ENCODE data around the gene CHML.

Gene CHML

DNA sequence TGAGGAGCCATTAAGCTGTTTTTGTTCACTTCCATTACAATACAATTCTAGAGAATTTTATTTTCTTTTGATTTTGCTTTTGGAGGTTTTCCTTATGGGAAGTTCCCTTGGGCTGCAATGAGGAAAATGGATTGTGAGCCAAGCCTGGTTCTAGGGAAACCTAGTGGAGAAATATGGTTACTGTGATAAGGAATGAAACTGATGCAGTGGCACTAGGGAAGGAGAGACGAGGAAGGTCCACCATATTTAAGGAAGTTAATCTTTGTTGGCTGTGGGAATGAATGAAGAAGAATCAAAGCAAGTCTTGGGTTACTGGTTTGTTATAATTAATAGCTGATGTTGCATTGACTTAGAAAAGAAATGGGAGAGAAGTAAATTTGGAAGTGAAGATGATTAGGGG, 28.4 kb downstream of the CHML start:
- H3K4me3 ChIP-seq (ENCODE audit: low read length): no peak overlapping the region
- DNase-seq (ENCODE audit: low read depth): no peak
- TF ChIP-seq, protein P1, sequence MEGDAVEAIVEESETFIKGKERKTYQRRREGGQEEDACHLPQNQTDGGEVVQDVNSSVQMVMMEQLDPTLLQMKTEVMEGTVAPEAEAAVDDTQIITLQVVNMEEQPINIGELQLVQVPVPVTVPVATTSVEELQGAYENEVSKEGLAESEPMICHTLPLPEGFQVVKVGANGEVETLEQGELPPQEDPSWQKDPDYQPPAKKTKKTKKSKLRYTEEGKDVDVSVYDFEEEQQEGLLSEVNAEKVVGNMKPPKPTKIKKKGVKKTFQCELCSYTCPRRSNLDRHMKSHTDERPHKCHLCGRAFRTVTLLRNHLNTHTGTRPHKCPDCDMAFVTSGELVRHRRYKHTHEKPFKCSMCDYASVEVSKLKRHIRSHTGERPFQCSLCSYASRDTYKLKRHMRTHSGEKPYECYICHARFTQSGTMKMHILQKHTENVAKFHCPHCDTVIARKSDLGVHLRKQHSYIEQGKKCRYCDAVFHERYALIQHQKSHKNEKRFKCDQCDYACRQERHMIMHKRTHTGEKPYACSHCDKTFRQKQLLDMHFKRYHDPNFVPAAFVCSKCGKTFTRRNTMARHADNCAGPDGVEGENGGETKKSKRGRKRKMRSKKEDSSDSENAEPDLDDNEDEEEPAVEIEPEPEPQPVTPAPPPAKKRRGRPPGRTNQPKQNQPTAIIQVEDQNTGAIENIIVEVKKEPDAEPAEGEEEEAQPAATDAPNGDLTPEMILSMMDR (IDR thresholded peaks at IDR 0.05; ENCODE audit: insufficient read depth, low read depth, low read length, missing control alignments): no peak

DNA sequence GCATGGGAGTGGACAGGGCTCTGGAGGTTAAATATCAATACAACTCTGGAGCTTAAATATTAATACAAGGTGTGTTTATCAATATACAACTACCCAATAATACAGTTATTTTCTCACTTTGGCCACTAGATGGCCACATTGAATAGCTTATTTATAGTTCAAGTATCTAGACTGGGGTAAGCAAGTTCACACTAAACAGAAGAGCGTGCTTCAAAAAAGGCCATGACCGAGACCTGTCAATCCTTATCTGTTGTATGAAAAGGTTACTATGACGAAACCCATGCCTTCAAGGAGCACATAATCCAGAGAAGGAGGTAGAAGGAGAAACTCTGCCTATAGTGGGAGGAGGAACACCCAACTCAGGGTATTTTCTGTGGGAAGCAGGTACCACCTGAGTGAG, 29.1 kb downstream of the CHML start:
- TF ChIP-seq, protein P1 (IDR thresholded peaks at IDR 0.05; ENCODE audit: insufficient read depth, low read depth, low read length, missing control alignments): peak; percentile 50

DNA sequence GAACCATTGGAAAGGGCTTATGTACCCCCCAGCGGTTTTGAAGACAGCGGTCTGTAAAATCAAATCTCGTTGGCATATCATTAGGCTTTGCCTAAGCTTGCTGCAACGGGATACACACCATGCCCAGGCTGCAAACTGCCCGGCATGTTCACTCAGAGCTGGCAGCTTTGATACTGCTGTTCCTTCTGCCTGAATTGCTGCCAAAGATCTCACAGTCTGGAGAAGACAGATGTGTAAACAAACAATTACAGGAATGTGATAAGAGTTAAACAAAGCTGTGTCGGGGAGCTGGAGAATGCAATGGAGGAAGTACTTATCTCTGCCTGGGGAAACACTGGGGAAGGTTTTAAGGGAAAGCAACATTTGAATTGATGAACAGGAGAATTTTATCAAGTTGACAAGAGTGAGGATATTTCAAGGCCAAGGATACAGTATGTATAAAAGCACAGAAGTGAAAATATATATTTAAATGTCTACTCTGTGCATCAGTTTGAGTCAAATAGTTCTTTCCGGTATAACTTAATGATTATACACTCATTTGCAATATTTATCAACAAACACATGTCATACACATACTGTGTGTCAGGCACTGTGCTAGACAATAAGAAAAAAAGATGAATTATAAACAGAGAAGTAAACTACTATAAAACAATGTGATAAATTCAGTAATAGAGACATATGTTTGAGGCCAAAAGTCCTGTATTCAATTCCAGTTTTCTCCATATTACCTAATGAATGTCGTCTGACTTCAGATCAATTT, 29.9 kb downstream of the CHML start:
- TF ChIP-seq, protein P1 (IDR thresholded peaks at IDR 0.05; ENCODE audit: insufficient read depth, low read depth, low read length, missing control alignments): no peak
- peak; percentile 65 for DNase-seq (ENCODE audit: low read depth)
- H3K4me3 ChIP-seq (ENCODE audit: low read length): no peak overlapping the region

More for the DNA sequence above, 29.1 kb downstream of the CHML start:
- DNase-seq (ENCODE audit: low read depth): peak; percentile 85
- H3K4me3 ChIP-seq (ENCODE audit: low read length): no peak overlapping the region

DNA sequence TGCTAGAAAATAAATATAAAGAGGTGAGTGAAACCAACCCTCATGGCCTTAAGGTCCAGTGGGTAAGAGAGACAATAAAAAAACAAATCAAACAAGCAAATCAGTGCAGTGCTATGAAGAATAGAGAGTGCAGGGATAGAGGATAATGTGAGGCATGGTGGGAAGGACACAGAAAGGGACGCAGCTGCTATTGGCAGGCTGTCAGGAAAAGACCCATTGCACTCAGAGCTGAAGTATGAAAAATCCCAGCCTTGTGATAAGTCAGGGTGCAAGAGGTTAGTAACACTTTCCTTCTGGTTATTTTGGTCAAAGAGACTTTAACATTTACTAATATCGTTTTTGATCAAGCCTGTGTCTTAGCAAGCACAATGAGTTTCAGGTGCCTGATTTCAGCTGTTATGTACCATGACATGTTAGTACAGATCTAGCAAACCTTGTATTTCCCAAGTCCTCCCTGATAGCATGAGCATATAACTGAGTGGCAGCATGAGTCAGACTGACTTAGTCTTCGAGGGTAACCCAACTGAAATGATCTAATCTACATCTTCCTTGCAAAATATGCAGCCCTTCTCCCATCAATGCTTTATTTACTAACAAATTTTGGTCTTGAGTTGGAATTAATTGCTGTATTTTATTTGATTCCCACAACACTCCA, 31.7 kb downstream of the CHML start:
- H3K4me3 ChIP-seq (ENCODE audit: low read length): no peak overlapping the region
- peak; percentile 97 for DNase-seq (ENCODE audit: low read depth)
- TF ChIP-seq, protein P1 (IDR thresholded peaks at IDR 0.05; ENCODE audit: insufficient read depth, low read depth, low read length, missing control alignments): no peak

DNA sequence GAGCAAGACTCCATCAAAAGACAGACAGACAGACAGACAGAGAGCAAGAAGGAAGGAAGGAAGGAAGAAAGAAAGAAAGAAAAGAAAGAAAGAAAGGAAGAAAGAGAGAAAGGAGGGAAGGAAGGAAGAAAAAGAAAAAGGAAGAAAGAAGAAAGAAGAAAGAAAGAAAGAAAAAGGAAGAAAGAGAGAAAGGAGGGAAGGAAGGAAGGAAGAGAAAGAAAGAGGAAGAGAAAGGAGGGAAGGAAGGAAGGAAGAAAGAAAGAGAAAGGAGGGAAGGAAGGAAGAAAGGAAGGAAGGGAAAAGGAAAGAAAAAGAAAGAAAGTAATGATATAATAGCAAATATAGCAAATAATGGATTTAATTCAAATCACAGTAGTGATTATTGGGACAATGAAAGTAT, 32.7 kb downstream of the CHML start:
- H3K4me3 ChIP-seq (ENCODE audit: low read length): no peak overlapping the region
- TF ChIP-seq, protein P1 (IDR thresholded peaks at IDR 0.05; ENCODE audit: insufficient read depth, low read depth, low read length, missing control alignments): no peak
- DNase-seq (ENCODE audit: low read depth): no peak

DNA sequence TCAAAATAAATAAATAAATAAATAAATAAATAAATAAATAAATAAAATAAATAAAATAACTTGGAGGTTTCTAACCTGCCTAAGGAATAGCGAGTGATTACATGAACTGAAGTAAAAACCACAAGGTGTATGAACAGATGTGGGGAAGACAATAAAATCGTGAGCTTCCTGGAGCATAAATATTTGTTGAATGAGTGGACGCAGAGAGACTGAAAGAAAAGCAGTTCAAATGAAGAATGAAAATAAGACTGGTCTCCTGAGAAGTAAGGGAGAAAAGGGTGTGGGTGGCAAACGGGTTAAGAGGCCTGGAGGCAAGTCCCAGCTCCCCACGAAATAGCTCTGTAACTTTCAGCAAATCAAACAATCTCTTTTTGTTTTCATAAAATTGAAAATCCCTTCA, 33.6 kb downstream of the CHML start:
- H3K4me3 ChIP-seq (ENCODE audit: low read length): no peak overlapping the region
- peak; percentile 86 for DNase-seq (ENCODE audit: low read depth)
- TF ChIP-seq, protein P1 (IDR thresholded peaks at IDR 0.05; ENCODE audit: insufficient read depth, low read depth, low read length, missing control alignments): no peak

Measured in epithelial cell of esophagus (primary cell).